UCSD-AML1 (cell line): ENCODE measurements around the gene COQ7.

Experiments
- DNase-seq: peaks from one replicate; lab custom pipeline; 2025; ENCODE audit not compliant: unreplicated experiment; lab: John Stamatoyannopoulos, UW

The COQ7 gene

GRCh38 chr16:19086322-19087199 is 19.1 kb downstream of the COQ7 start:
- DNase-seq: peak; percentile 92

GRCh38 chr16:19088341-19088916 is 21.0 kb downstream of the COQ7 start:
- DNase-seq: no peak

GRCh38 chr16:19089410-19089955 is 22.1 kb downstream of the COQ7 start:
- no peak for DNase-seq

GRCh38 chr16:19090916-19091315 is 23.5 kb downstream of the COQ7 start:
- no peak for DNase-seq

GRCh38 chr16:19092653-19093410 is 25.4 kb downstream of the COQ7 start:
- no peak for DNase-seq

- no peak for DNase-seq
These were observed 26.5 kb downstream of the COQ7 start for GRCh38 chr16:19093631-19094541.

GRCh38 chr16:19094542-19095365 is 27.3 kb downstream of the COQ7 start:
- DNase-seq: no peak

- DNase-seq: no peak
These were observed 28.2 kb downstream of the COQ7 start for GRCh38 chr16:19095654-19096053.

- DNase-seq: no peak
These were observed 30.8 kb downstream of the COQ7 start for GRCh38 chr16:19098173-19098572.

GRCh38 chr16:19102187-19102872 is 34.9 kb downstream of the COQ7 start:
- no peak for DNase-seq

GRCh38 chr16:19104607-19105006 is 37.2 kb downstream of the COQ7 start:
- no peak for DNase-seq

- DNase-seq: no peak
These were observed 37.7 kb downstream of the COQ7 start for GRCh38 chr16:19105131-19105530.

- DNase-seq: peak; percentile 37
These were observed 38.6 kb downstream of the COQ7 start for GRCh38 chr16:19105891-19106624.

GRCh38 chr16:19106625-19107020 is 39.2 kb downstream of the COQ7 start:
- no peak for DNase-seq

GRCh38 chr16:19108409-19109287 is 41.2 kb downstream of the COQ7 start:
- no peak for DNase-seq

GRCh38 chr16:19109288-19109664 is 41.9 kb downstream of the COQ7 start:
- DNase-seq: no peak

- no peak for DNase-seq
These were observed 43.3 kb downstream of the COQ7 start for GRCh38 chr16:19110537-19111360.
